Endothelial cell of umbilical vein (primary cell): ENCODE data around the gene DAB2IP. TPM values are rescaled to one million over a fixed set of nuclear protein-coding genes. Genes with fewer than 3 reads are reported as not detected.
A peak's percentile ranks its signal among the peaks of the same experiment; 100 is the strongest.

Experiments used
- BruUV-seq: library from RNA; stranded (reverse); fragments of 400-500 nt; replicated peaks from 2 replicates; lab custom pipeline; 2021; lab: Mats Ljungman, UMichigan
- CTCF ChIA-PET: fragments of 300-600, 350-600 bp; sonication (Branson Sonifier 250); formaldehyde crosslinking; loops from one replicate; lab custom pipeline; 2021; ENCODE audit warnings: antibody characterized with exemption, inconsistent platforms; lab: Charles Lee
- POLR2A ChIA-PET: fragments of 300-600, 350-600 bp; sonication (Branson Sonifier 250); formaldehyde crosslinking; loops from one replicate; lab custom pipeline; 2021; ENCODE audit warnings: antibody characterized with exemption, inconsistent platforms; lab: Charles Lee
- DNase-seq: peaks from one replicate; pipeline ENCODE4 v3.0.0-alpha.2; 2011; ENCODE audit warnings: low read depth, low spot score
- FAIRE-seq: peaks from 2 replicates; lab custom pipeline; 2011; peaks lifted over from hg19 to GRCh38; lab: Jason Lieb, UNC
- H2AFZ ChIP-seq: 2 replicates; pipeline ENCODE4 v1.6.0; 2012; ENCODE audit warnings: low read depth, low read length, control low read depth, inconsistent platforms
- H3K27ac ChIP-seq: 2 replicates; pipeline ENCODE4 v1.5.1; 2011; ENCODE audit warnings: low read depth, mild to moderate bottlenecking, control low read depth, low read length, moderate library complexity; ENCODE audit not compliant: insufficient read depth
- H3K27me3 ChIP-seq, 2 experiments: 2 replicates each; pipeline versions ENCODE4 v1.6.0 to v1.6.1; 2011; ENCODE audit warnings: low read length in 2 of 2, mixed read lengths in 1 of 2; ENCODE audit not compliant: control insufficient read depth in 2 of 2, insufficient read depth in 2 of 2
- H3K36me3 ChIP-seq, 2 experiments: 2 replicates in 1 of 2; 3 replicates in 1 of 2; pipeline ENCODE4 v1.5.1; 2011; ENCODE audit warnings: low read length in 2 of 2, mild to moderate bottlenecking in 1 of 2, moderate library complexity in 1 of 2; ENCODE audit not compliant: control insufficient read depth in 2 of 2, insufficient read depth in 2 of 2; ENCODE audit errors: extremely low read depth in 1 of 2
- H3K4me1 ChIP-seq: 3 replicates; pipeline ENCODE4 v1.5.1; 2011; ENCODE audit warnings: mild to moderate bottlenecking, low read length; ENCODE audit not compliant: control insufficient read depth, insufficient read depth; ENCODE audit errors: extremely low read depth
- H3K4me2 ChIP-seq: 2 replicates; pipeline ENCODE4 v1.6.1; 2011; ENCODE audit warnings: low read length, control low read depth, mixed read lengths; ENCODE audit not compliant: insufficient read depth
- H3K4me3 ChIP-seq, 3 experiments: fragments of 200-600 bp in 1 of 3; sonication (generic), shearing (Covaris generic) in 1 of 3; replicated peaks in 1 of 3; 2 replicates each; pipeline ENCODE4 v1.5.1; 2011 to 2016; ENCODE audit warnings: control low read depth in 3 of 3, low read length in 3 of 3, mild to moderate bottlenecking in 2 of 3, inconsistent platforms in 1 of 3, low read depth in 1 of 3, moderate library complexity in 1 of 3; ENCODE audit not compliant: insufficient read depth in 1 of 3
- H3K79me2 ChIP-seq: 2 replicates; pipeline ENCODE4 v1.6.0; 2012; ENCODE audit warnings: low read length, inconsistent platforms; ENCODE audit not compliant: control insufficient read depth, insufficient read depth
- H3K9ac ChIP-seq: replicated peaks from 2 replicates; pipeline ENCODE3; 2011; ENCODE audit warnings: low read length, control low read depth; ENCODE audit not compliant: insufficient read depth; ENCODE audit errors: extremely low read depth
- H3K9me1 ChIP-seq: replicated peaks from 3 replicates; pipeline ENCODE4 v1.6.0; 2011; ENCODE audit warnings: mild to moderate bottlenecking, low read length; ENCODE audit not compliant: control insufficient read depth, insufficient read depth; ENCODE audit errors: extremely low read depth
- H3K9me3 ChIP-seq: replicated peaks from 2 replicates; pipeline ENCODE4 v1.5.1; 2012; ENCODE audit warnings: low read length, inconsistent platforms; ENCODE audit not compliant: control insufficient read depth, insufficient read depth
- H4K20me1 ChIP-seq: replicated peaks from 2 replicates; pipeline ENCODE3; 2011; ENCODE audit warnings: mild to moderate bottlenecking, low read length; ENCODE audit not compliant: control insufficient read depth, insufficient read depth; ENCODE audit errors: extremely low read depth
- FOS ChIP-seq: IDR thresholded peaks from 2 replicates; pipeline ENCODE4 v1.6.1; 2011; ENCODE audit warnings: mild to moderate bottlenecking, low read length, moderate library complexity, borderline replicate concordance; ENCODE audit not compliant: insufficient read depth
- JUN ChIP-seq: IDR thresholded peaks from 2 replicates; pipeline ENCODE4 v1.6.1; 2011; ENCODE audit warnings: borderline replicate concordance, low read depth; ENCODE audit not compliant: insufficient read length, insufficient read depth
- MYC ChIP-seq: IDR thresholded peaks from one replicate; pipeline ENCODE4 v1.6.1; 2011; ENCODE audit warnings: mild to moderate bottlenecking, low read depth, low read length
- POLR2A ChIP-seq: IDR thresholded peaks from 2 replicates; pipeline ENCODE4 v1.6.1; 2012; ENCODE audit warnings: low read depth, mild to moderate bottlenecking, control low read depth, low read length
- POLR2AphosphoS5 ChIP-seq: IDR thresholded peaks from 2 replicates; pipeline ENCODE4 v1.6.1; 2012; ENCODE audit warnings: low read depth, mild to moderate bottlenecking, control low read depth, low read length, moderate library complexity; ENCODE audit not compliant: insufficient read depth
- dilution Hi-C: fragments of 300-500 bp; cut with MboI; formaldehyde crosslinking; loops from one replicate; pipeline ENCODE4 v1.15.0; 2019; ENCODE audit warnings: low sequenced_read_pairs; ENCODE audit not compliant: extremely low pct_ligation_motif_present
- intact Hi-C: fragments of 100-400 bp; cut with micrococcal nuclease; formaldehyde crosslinking; loops from one replicate; pipeline ENCODE4 v1.10.0; 2022
- polyA plus RNA-seq, 4 experiments: library from polyadenylated mRNA; depleted of rRNA in 3 of 4; stranded (reverse) in 3 of 4; unstranded in 1 of 4; fragments of >200 nt; gene quantifications; 2 replicates each; pipeline versions ENCODE4 v1.2.1 to v1.2.3, GENCODE V29; 2011 to 2012; ENCODE audit warnings: missing spikeins in 1 of 4
- total RNA-seq: library from RNA; stranded (reverse); gene quantifications from 2 replicates; pipeline ENCODE4 v1.2.3, GENCODE V29; 2021

The DAB2IP gene
- total and polyA plus RNA-seq, 2 donors (not counting 3 experiments of a cell fraction or from before 2014, with no cell fraction given): 29.2 to 53.6 TPM

- FAIRE-seq: no peak
- Histone ChIP-seq H3K27ac (no peak overlapping the region), H3K4me2 (no peak overlapping the region), H2AFZ (no peak overlapping the region), H3K4me3 (no peak overlapping the region), H3K9ac (no peak overlapping the region), H4K20me1 (peaks cover 3% of the 10 kb centered on the region), H3K9me1 (no peaks in the 10 kb centered on the region), H3K36me3 (no peaks in the 10 kb centered on the region), H3K79me2 (peaks cover 9% of the 10 kb centered on the region), H3K4me1 (peaks cover 13% of the 10 kb centered on the region), H3K27me3 (no peaks in the 10 kb centered on the region), H3K9me3 (no peaks in the 10 kb centered on the region)
- intact Hi-C loops: no loop called here
- no TSS peak for BruUV-seq
- dilution Hi-C loops: no loop called here
- ChIA-PET CTCF (interaction anchor here (0.9 to 7.3 kb wide), 11 partner anchors 9 to 150 kb away, joined by 3 to 71 read pairs (median 9); no protein-coding TSS in a partner anchor), POLR2A (no interaction called here)
- no peak for DNase-seq
- TF ChIP-seq MYC (no peak), FOS (no peak)
Observed at GRCh38 chr9:121696930-121697329, 45.5 kb downstream of the DAB2IP start.

GRCh38 chr9:121698627-121699570 lies 47.5 kb downstream of the DAB2IP start:
- Histone ChIP-seq H3K79me2 (peaks cover 23% of the 10 kb centered on the region), H3K4me2 (peak overlapping the region; percentile 54), H3K4me1 (peaks cover 13% of the 10 kb centered on the region), H3K9ac (peak overlapping the region; percentile 91), H3K27ac (peak overlapping the region; percentile 84), H3K9me3 (no peaks in the 10 kb centered on the region), H3K4me3 (peak overlapping the region; percentile 59 to 62 (median 60)), H3K9me1 (no peaks in the 10 kb centered on the region), H3K36me3 (no peaks in the 10 kb centered on the region), H2AFZ (peak overlapping the region; percentile 60), H4K20me1 (peaks cover 12% of the 10 kb centered on the region), H3K27me3 (no peaks in the 10 kb centered on the region)
- dilution Hi-C loops: no loop called here
- FAIRE-seq: peak; percentile 62
- CTCF ChIA-PET: interaction anchor here (0.7 to 7.3 kb wide), 11 partner anchors 10 to 299 kb away, joined by 3 to 71 read pairs (median 5); no protein-coding TSS in a partner anchor
- no TSS peak for BruUV-seq
- TF ChIP-seq POLR2AphosphoS5: peak; percentile 61
- TF ChIP-seq POLR2A: no peak
- TF ChIP-seq JUN: no peak
- no peak for TF ChIP-seq MYC
- intact Hi-C loops: no loop called here
- POLR2A ChIA-PET: no interaction called here
- DNase-seq: peak; percentile 45
